Raji (cell line): ENCODE data around the gene CSTPP1.

ENCODE experiments used
- POLR2A ChIP-seq: IDR thresholded peaks from 2 replicates; pipeline ENCODE4 v1.6.1; 2011; ENCODE audit warnings: low read depth, low read length, control low read depth; ENCODE audit not compliant: insufficient read depth

The CSTPP1 gene

DNA sequence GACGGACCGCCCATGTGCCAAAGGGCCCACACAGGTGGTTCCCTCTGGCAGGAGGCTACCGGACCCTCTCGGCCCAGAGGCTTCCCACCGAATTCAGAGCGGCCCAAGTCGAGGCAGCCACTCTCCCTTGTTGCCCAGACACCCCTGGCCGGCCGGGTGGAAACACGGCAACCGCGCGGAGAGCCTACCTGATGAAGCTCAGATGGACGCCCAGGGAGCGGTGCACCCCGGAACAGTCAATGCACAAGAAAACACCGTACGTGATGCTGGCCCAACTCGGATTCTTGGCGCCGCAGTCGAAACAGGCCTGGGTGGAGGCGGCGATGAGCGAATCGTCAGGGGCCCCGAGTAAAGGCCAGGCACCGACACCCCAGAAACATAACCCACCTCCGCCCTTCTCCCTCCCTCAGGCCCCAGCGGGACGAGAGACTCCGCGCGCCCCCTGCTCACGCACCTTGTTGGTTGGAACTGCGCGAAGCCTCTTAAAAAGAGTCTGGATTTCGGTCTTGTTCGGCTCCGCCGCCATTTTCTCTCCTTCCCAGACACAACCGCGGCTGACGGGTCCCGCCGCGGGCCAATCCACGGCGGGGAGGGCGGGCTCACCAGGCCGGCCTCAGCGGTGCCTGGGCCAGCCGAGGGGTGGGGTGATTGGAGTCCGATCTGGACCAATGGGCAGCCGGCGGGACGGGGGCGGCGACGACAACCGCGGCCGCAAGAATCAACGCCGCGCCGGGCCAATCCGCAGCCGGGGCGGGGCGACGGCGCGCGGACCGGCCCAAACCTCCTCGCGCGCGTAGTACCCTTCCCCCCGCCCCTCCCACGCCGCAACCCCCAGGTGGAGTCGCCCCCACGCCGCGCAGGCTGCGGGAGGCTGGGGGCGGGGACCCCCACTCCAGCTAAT, 240.0 kb downstream of the CSTPP1 start, which contains the start of gene ARFGAP2:
Gene ARFGAP2, minus strand, starts transcription at position 552 of the 901 bp plus-strand sequence. Its CDS starts 26 bp downstream, at position 526.
- TF ChIP-seq POLR2A, result peak; percentile 66

- peak; percentile 51 for TF ChIP-seq POLR2A
Observed at GRCh38 chr11:47177229-47177845, 240.8 kb downstream of the CSTPP1 start.

GRCh38 chr11:47177846-47178245, 241.3 kb downstream of the CSTPP1 start:
- TF ChIP-seq POLR2A, result no peak

GRCh38 chr11:47178316-47178715, 241.8 kb downstream of the CSTPP1 start:
- no peak for TF ChIP-seq POLR2A

DNA sequence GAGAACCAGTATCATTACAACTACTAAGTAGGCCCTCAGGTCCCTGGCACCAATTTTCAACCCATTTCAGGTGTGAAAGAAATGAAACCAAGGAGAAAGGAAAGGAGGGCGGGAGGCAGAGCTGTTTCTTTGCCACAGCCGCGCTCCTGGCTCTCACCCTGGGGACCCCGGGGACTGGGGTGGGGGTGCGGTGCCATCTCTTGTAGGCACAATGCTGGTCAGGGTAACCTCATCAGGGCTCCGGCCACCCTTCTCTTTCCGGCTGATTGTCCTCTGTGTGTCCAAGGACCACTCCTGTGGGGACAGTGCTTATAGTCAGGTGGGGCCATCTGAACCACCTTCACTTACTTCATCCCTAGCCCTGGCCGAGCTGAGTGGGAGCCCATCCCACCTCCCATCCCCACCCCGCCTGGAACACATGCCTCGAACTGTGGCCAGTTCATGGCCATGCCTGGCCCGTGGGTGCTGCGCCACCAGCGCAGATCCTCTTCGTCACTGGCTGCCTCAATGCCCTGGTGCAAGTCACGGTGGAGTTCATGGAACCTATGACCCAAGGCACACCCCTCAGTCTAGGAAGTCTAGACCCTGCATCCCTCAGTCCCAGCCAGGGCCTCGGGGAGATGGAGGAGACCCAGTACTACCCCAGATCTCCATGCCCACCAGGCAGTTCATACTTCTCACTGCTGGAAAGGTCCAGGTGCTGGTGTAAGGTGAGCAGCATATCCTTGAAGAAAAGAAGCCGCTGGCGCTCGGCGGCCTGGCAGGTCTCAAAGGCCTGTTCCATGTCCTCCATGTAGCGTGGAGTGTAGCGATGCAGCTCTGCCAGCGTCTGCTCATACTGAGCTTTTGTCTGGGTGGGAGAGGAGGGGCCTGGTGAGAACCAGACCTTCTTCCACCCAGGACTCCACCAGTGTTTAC, 242.4 kb downstream of the CSTPP1 start:
- TF ChIP-seq POLR2A, result no peak

GRCh38 chr11:47179655-47179991, 243.1 kb downstream of the CSTPP1 start:
- TF ChIP-seq POLR2A, result no peak

DNA sequence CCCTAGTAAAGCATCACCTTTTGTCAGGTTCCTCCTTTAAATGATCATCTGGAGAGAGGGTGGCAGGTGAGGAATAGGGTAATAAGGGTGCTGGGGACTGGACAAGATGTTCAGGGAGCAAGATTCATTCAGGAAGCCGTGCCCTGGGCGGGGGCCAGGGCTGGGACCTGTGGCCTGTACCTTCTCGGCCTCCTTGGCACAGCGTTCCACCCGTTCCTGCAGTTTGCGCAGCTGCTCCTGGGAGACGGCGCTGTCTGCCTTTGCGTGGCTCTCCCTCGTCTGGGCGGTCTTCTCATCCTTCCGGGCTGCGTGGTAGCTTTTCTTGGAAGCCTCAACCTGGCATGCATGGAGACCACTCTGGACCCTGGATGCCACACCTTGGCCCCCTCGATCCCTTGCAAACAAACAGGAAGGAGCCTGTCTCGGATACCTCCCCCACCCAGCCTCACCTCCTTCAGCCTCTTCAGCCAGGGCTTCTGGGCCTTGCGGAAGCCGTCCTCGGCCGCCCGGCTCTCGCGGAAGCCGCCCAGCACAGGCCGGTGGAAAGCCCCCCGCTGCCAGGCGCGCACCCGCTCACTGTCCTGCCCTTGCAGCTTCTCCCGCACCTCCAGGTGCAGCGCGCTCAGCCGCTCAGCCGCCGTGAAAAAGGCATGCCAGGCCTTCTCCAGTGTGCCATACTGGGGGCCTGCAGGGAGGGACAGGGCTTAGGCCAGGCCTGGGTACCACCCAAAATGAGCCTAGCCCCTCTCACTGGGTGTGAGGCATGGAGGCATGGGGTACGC, 243.6 kb downstream of the CSTPP1 start:
- no peak for TF ChIP-seq POLR2A

GRCh38 chr11:47181271-47181670, 244.7 kb downstream of the CSTPP1 start:
- no peak for TF ChIP-seq POLR2A

GRCh38 chr11:47182380-47182779, 245.8 kb downstream of the CSTPP1 start:
- TF ChIP-seq POLR2A, result no peak

- no peak for TF ChIP-seq POLR2A
Observed at GRCh38 chr11:47183031-47183856, 246.7 kb downstream of the CSTPP1 start.

- TF ChIP-seq POLR2A, result no peak
Observed at GRCh38 chr11:47183969-47184368, 247.4 kb downstream of the CSTPP1 start.

DNA sequence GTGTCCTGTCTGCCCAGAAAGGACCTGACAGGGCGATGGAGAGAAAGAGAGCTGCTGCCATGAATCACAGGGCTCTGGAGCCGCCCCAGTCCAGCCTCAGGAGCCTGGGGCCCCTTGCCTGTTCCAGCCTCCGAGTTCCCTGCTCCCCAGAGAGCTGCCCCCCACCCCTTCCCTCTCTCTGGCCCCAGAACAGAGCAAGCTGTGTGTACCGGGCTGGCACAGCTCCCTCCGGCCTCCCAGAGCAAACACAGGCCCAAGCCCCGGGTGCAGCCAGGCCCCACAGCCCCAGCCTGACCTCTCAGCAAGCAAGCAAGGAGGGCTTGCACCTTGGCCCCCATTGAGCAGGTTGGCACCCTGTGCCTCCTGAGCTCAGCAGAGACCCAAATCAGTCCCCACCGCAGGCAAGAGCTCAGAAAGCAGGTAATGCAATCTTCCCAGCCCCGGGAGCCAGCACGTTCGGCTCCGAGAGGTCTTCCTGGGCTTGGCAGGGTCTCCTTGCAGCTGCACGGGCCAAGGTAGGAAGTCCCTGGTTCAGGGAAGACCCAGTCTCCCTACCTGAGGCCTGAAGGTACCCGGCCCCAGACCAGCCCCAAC, 248.2 kb downstream of the CSTPP1 start:
- TF ChIP-seq POLR2A, result no peak
